ENCODE measurements around the gene CFDP1. TPM values are rescaled to one million over a fixed set of nuclear protein-coding genes. Genes with fewer than 3 reads are reported as not detected.

Gene CFDP1
- total and polyA plus RNA-seq, 5 experiments from 2014 or later: 34.3 to 39.0 (median 34.9) TPM

GRCh38 chr16:75309156-75309555 is 124.1 kb downstream of the CFDP1 start:
- Mint-ChIP-seq H3K27ac (no peak overlapping the region), H3K36me3 (peaks cover 0 to 47% (median 31%) of the 10 kb centered on the region in 3 donors)

DNA sequence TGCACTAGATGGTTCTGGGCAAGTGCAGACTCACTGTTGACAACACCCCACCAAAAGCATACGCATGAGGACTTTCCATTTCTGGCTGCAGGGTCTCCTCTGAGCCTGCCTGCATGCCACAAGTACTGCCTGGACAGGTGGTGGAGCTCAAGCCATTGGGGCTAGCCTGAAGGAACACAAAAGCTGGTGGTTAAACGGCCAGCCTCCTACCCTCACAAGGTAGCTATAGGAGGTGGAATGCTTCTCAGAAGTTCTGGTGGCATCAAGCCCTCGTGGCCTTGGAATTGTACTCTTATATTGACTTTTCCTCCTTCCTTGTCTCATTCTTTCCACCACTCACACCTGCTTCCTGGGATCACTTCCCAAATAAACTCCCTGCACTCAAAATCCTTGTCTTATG is 125.3 kb downstream of the CFDP1 start:
- H3K27ac Mint-ChIP-seq: no peak overlapping the region
- H3K27me3 Mint-ChIP-seq: peaks cover 0 to 11% (median 0%) of the 10 kb centered on the region in 5 donors
- no peaks in the 10 kb centered on the region for H3K9me3 Mint-ChIP-seq
- no peak overlapping the region for H3K4me3 Mint-ChIP-seq
- peaks cover 0 to 47% (median 36%) of the 10 kb centered on the region in 3 donors for H3K36me3 Mint-ChIP-seq
- ATAC-seq (no peak), DNase-seq (no peak)
- POLR2A ChIA-PET: interaction anchor here (0.6 kb wide), 1 partner anchor 25 kb away, joined by 5 read pairs; no protein-coding TSS in a partner anchor
- H3K4me1 Mint-ChIP-seq: peaks cover 20 to 33% (median 27%) of the 10 kb centered on the region in 4 donors

More at GRCh38 chr16:75309156-75309555, 124.1 kb downstream of the CFDP1 start:
- POLR2A ChIA-PET: no interaction called here
- H3K27me3 Mint-ChIP-seq: peaks cover 0 to 14% (median 0%) of the 10 kb centered on the region in 5 donors
- H3K4me1 Mint-ChIP-seq: peaks cover 20 to 33% (median 27%) of the 10 kb centered on the region in 4 donors
- H3K4me3 Mint-ChIP-seq: no peak overlapping the region
- no peak for ATAC-seq
- H3K9me3 Mint-ChIP-seq: no peaks in the 10 kb centered on the region
- no peak for DNase-seq

- peaks cover 20 to 33% (median 27%) of the 10 kb centered on the region in 4 donors for H3K4me1 Mint-ChIP-seq
- no peak overlapping the region for H3K4me3 Mint-ChIP-seq
- H3K9me3 Mint-ChIP-seq: no peaks in the 10 kb centered on the region
- no peak overlapping the region for H3K27ac Mint-ChIP-seq
- POLR2A ChIA-PET: interaction anchor here (0.6 kb wide), 1 partner anchor 26 kb away, joined by 5 read pairs; no protein-coding TSS in a partner anchor
- H3K27me3 Mint-ChIP-seq: peaks cover 0 to 11% (median 0%) of the 10 kb centered on the region in 5 donors
- peaks cover 0 to 47% (median 39%) of the 10 kb centered on the region in 3 donors for H3K36me3 Mint-ChIP-seq
- no peak for ATAC-seq
- DNase-seq: no peak
Measured at GRCh38 chr16:75307506-75307905, 125.8 kb downstream of the CFDP1 start.

DNA sequence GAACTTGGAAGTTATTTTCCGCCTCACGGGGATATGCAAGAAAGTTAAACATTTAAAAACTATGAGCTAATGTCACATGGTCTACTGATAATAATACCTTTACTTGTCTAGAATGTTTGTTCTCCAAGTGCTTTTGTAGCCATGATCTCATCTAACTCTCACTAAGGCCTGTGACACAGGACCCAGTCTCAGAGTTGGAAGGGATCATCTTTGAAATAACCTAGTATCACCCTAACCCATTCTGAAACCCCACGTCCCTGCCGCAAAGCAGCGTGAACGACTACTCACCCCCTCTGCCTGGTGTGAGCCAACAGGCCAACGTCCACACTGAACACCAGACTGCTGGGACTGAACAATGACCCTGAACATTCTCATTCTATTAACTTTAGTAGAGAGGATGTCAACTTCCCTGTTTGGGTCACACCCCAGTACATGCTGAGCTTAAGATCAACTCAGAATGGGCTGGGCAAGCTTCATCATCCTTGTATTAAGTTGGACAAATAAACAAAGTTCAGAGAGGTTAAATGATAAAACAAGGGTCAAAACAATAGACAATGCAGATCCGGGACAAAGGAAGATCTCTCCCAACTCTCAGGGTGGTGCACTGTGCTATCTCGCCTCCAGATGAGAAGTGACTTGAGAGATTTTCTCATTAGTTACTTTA is 127.1 kb downstream of the CFDP1 start:
- Mint-ChIP-seq H3K9me3 (no peaks in the 10 kb centered on the region), H3K4me1 (peaks cover 20 to 33% (median 27%) of the 10 kb centered on the region in 4 donors), H3K4me3 (no peak overlapping the region), H3K36me3 (peaks cover 10 to 51% (median 44%) of the 10 kb centered on the region in 3 donors), H3K27me3 (peaks cover 0 to 9% (median 0%) of the 10 kb centered on the region in 5 donors), H3K27ac (peak overlapping the region in 2 of 10 donors; percentile 20 to 69)
- ATAC-seq (no peak), DNase-seq (no peak)
- POLR2A ChIA-PET: interaction anchor here (1.1 to 1.5 kb wide), 2 partner anchors 12 to 13 kb away, joined by 3 read pairs; no protein-coding TSS in a partner anchor

- peaks cover 0 to 9% (median 0%) of the 10 kb centered on the region in 5 donors for H3K27me3 Mint-ChIP-seq
- ATAC-seq: peak; percentile 72
- peak overlapping the region in 3 of 10 donors; percentile 14 to 18 (median 18) for H3K4me3 Mint-ChIP-seq
- peaks cover 14 to 58% (median 47%) of the 10 kb centered on the region in 3 donors for H3K36me3 Mint-ChIP-seq
- peaks cover 20 to 33% (median 27%) of the 10 kb centered on the region in 4 donors for H3K4me1 Mint-ChIP-seq
- DNase-seq: peak in 3 of 10 donors; percentile 4 to 41 (median 14)
- peak overlapping the region in 5 of 10 donors; percentile 12 to 71 (median 40) for H3K27ac Mint-ChIP-seq
- no peaks in the 10 kb centered on the region for H3K9me3 Mint-ChIP-seq
- POLR2A ChIA-PET: interaction anchor here (0.5 to 1.5 kb wide), 3 partner anchors 11 to 114 kb away, joined by 3 read pairs; no protein-coding TSS in a partner anchor
Measured at GRCh38 chr16:75305364-75306098, 127.8 kb downstream of the CFDP1 start.

- no peak for ATAC-seq
- DNase-seq: no peak
- peaks cover 2 to 9% (median 4%) of the 10 kb centered on the region in 5 donors for H3K27me3 Mint-ChIP-seq
- POLR2A ChIA-PET: interaction anchor here (0.5 to 1.5 kb wide), 3 partner anchors 15 to 146 kb away, joined by 3 to 5 read pairs (median 3); no protein-coding TSS in a partner anchor
- H3K4me3 Mint-ChIP-seq: peak overlapping the region in 3 of 10 donors; percentile 14 to 18 (median 18)
- peaks cover 18 to 33% (median 27%) of the 10 kb centered on the region in 4 donors for H3K4me1 Mint-ChIP-seq
- peaks cover 18 to 59% (median 50%) of the 10 kb centered on the region in 3 donors for H3K36me3 Mint-ChIP-seq
- H3K9me3 Mint-ChIP-seq: no peaks in the 10 kb centered on the region
- H3K27ac Mint-ChIP-seq: peak overlapping the region in 5 of 10 donors; percentile 12 to 85 (median 54)
Measured at GRCh38 chr16:75304521-75305363, 128.6 kb downstream of the CFDP1 start.

- peaks cover 0 to 13% (median 5%) of the 10 kb centered on the region in 5 donors for H3K27me3 Mint-ChIP-seq
- ATAC-seq (no peak), DNase-seq (no peak)
- H3K27ac Mint-ChIP-seq: no peak overlapping the region
- peaks cover 31 to 85% (median 69%) of the 10 kb centered on the region in 3 donors for H3K36me3 Mint-ChIP-seq
- no peaks in the 10 kb centered on the region for H3K9me3 Mint-ChIP-seq
- H3K4me1 Mint-ChIP-seq: peaks cover 17 to 22% (median 19%) of the 10 kb centered on the region in 4 donors
- no peak overlapping the region for H3K4me3 Mint-ChIP-seq
- POLR2A ChIA-PET: no interaction called here
Measured at GRCh38 chr16:75301804-75302203, 131.5 kb downstream of the CFDP1 start.

DNA sequence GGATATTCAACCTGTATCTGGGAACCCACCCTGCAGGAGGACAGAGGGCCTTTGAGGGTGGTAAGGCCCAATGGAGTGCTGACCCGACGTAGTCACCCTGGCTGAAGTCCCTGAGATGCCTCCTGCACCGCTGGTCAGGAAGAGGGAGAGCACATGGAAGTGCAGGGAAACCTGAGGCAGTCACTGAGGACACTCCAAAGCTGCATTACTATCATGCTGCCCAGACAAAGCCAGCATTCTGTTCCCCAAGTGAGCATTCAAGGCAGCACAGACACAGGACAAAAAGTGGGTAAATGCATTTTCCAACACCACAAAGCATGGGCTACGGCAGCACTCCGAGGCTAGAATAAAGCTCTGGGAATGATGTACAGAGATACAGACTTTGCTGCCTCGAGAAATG is 135.0 kb downstream of the CFDP1 start:
- Mint-ChIP-seq H3K9me3 (no peaks in the 10 kb centered on the region), H3K27me3 (peaks cover 0 to 12% (median 10%) of the 10 kb centered on the region in 5 donors), H3K27ac (peak overlapping the region in 1 of 10 donors; percentile 8), H3K4me3 (no peak overlapping the region), H3K4me1 (peaks cover 0 to 5% (median 0%) of the 10 kb centered on the region in 4 donors), H3K36me3 (peaks cover 40 to 95% (median 69%) of the 10 kb centered on the region in 3 donors)
- DNase-seq: no peak
- POLR2A ChIA-PET: no interaction called here
- ATAC-seq: no peak

DNA sequence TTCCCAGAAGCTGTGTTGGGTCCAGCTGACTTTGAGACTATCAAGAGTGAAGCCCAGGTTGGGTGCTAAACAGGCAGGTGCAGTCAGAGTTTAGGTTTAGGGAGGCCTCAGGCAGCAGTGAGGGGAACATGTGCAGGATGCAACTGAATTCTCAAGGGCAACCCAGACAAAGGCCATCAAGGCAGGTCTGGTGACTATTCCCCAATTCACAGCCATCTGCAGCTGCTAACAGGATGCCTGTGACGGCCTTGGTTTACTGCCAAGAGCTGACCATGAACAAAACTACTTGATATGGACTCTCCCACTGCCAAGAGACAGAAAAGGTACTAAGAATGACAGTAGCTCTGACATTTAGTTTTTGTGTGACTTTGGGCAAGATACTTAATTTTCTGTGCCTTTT is 136.7 kb downstream of the CFDP1 start:
- ATAC-seq (no peak), DNase-seq (no peak)
- Mint-ChIP-seq H3K36me3 (peaks cover 46 to 99% (median 74%) of the 10 kb centered on the region in 3 donors), H3K27me3 (peaks cover 3 to 14% (median 10%) of the 10 kb centered on the region in 5 donors), H3K4me3 (peak overlapping the region in 1 of 10 donors; percentile 8), H3K27ac (no peak overlapping the region), H3K9me3 (no peaks in the 10 kb centered on the region), H3K4me1 (peaks cover 0 to 5% (median 0%) of the 10 kb centered on the region in 4 donors)
- POLR2A ChIA-PET: no interaction called here

DNA sequence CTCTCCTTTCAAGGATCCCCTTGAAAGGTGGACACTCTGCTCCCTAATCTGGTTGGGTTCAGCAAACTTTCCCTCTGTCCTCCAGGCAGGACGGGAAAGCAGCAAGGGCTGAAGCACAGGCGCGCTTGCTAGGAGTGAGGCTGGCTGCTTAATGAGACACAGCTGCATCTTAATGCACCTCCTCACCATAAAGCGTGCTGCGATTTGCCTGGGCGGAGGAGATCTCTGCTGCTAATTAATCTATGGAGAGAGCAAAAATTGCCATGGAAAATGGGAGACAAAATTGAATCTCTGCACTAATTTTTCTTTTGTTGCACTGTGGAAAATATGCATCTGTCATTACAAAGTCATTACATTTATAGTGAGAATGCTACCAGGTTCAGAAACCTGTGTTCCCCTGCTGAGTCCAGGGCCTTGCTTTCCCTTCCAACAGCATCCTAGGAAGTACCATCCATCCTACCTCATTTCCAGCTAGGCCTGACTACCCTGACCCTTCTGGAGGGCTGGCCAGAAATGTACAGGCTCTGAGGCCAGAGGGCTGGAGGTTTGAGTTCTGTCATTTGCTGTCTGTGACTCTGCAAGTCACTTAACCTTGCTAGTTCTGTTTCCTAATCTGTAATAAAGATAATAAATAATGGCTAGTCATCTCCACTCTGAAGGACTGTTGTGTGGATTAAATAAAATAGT is 138.4 kb downstream of the CFDP1 start:
- ATAC-seq: no peak
- no peak for DNase-seq
- no peak overlapping the region for H3K4me3 Mint-ChIP-seq
- H3K27ac Mint-ChIP-seq: no peak overlapping the region
- H3K9me3 Mint-ChIP-seq: no peaks in the 10 kb centered on the region
- POLR2A ChIA-PET: no interaction called here
- peaks cover 44 to 94% (median 67%) of the 10 kb centered on the region in 3 donors for H3K36me3 Mint-ChIP-seq
- peaks cover 3 to 26% (median 14%) of the 10 kb centered on the region in 5 donors for H3K27me3 Mint-ChIP-seq
- peaks cover 0 to 6% (median 0%) of the 10 kb centered on the region in 4 donors for H3K4me1 Mint-ChIP-seq

DNA sequence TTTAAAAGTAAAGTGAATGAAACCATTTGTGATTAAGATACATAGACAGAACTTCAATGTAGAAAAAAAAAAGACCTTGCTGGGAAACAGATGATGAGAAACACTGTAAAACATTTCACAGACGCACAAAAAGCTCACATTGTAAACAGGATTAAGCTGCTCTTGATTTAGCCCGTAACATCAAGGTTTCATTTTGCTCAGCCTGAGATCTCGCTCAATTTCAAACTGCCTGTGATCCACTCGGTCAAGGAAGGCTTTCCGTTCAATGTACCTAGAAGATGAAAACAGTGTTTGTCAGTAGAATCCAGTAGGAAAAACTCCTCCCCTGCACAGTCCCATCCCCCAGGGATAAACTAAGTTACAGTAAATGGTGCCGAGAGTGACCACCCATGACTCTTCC is 139.5 kb downstream of the CFDP1 start:
- peaks cover 38 to 83% (median 57%) of the 10 kb centered on the region in 3 donors for H3K36me3 Mint-ChIP-seq
- H3K27ac Mint-ChIP-seq: no peak overlapping the region
- POLR2A ChIA-PET: interaction anchor here (1.0 kb wide), 1 partner anchor 12 kb away, joined by 3 read pairs; no protein-coding TSS in a partner anchor
- H3K4me1 Mint-ChIP-seq: peaks cover 6 to 10% (median 8%) of the 10 kb centered on the region in 4 donors
- no peak for ATAC-seq
- DNase-seq: no peak
- no peaks in the 10 kb centered on the region for H3K9me3 Mint-ChIP-seq
- H3K4me3 Mint-ChIP-seq: no peak overlapping the region
- peaks cover 7 to 25% (median 10%) of the 10 kb centered on the region in 5 donors for H3K27me3 Mint-ChIP-seq
